Calu3 (cell line): ENCODE data around the gene IL19. TPM values are rescaled to one million over a fixed set of nuclear protein-coding genes. Genes with fewer than 3 reads are reported as not detected.

ENCODE experiments used
- BruUV-seq: library from RNA; stranded (reverse); fragments of 400-500 nt; replicated peaks from 2 replicates; lab custom pipeline; 2021; lab: Mats Ljungman, UMichigan
- CTCF ChIA-PET: fragments of 300-600 bp; sonication (Branson Sonifier 250); formaldehyde crosslinking; loops from one replicate; lab custom pipeline; 2022; ENCODE audit warnings: antibody characterized with exemption; lab: Charles Lee
- DNase-seq: peaks from one replicate; pipeline ENCODE4 v3.0.0; 2022
- H3K27ac Mint-ChIP-seq: one replicate; pipeline ENCODE4 v1.8.0; 2022; ENCODE audit warnings: mixed read lengths; ENCODE audit not compliant: unreplicated experiment
- H3K27me3 Mint-ChIP-seq: one replicate; pipeline ENCODE4 v1.8.0; 2022; ENCODE audit warnings: mixed read lengths; ENCODE audit not compliant: unreplicated experiment
- H3K36me3 Mint-ChIP-seq: one replicate; pipeline ENCODE4 v1.8.0; 2022; ENCODE audit warnings: mild to moderate bottlenecking, moderate library complexity, mixed read lengths; ENCODE audit not compliant: insufficient read depth, unreplicated experiment
- H3K4me1 Mint-ChIP-seq: one replicate; pipeline ENCODE4 v1.8.0; 2022; ENCODE audit warnings: mild to moderate bottlenecking, low read depth, mixed read lengths; ENCODE audit not compliant: unreplicated experiment
- H3K4me3 Mint-ChIP-seq: one replicate; pipeline ENCODE4 v1.8.0; 2022; ENCODE audit warnings: mild to moderate bottlenecking, low read depth, moderate library complexity, mixed read lengths; ENCODE audit not compliant: unreplicated experiment
- H3K9me3 Mint-ChIP-seq: one replicate; pipeline ENCODE4 v1.8.0; 2022; ENCODE audit warnings: low read depth, mixed read lengths; ENCODE audit not compliant: unreplicated experiment
- intact Hi-C: fragments of 100-400 bp; cut with micrococcal nuclease; formaldehyde crosslinking; loops from one replicate; pipeline ENCODE4 v1.10.0; 2022; ENCODE audit not compliant: unreplicated experiment
- total RNA-seq: library from RNA; stranded (reverse); gene quantifications from 2 replicates; pipeline ENCODE4 v1.2.3, GENCODE V29; 2022
- TF ChIP-seq, protein P1 (sequence below): fragments of 200-600 bp; IDR thresholded peaks from one replicate; pipeline ENCODE4 v1.8.0; 2022; ENCODE audit warnings: antibody characterized with exemption; ENCODE audit not compliant: unreplicated experiment

Gene IL19
- total RNA-seq, 1 experiment from 2014 or later = not detected

DNA sequence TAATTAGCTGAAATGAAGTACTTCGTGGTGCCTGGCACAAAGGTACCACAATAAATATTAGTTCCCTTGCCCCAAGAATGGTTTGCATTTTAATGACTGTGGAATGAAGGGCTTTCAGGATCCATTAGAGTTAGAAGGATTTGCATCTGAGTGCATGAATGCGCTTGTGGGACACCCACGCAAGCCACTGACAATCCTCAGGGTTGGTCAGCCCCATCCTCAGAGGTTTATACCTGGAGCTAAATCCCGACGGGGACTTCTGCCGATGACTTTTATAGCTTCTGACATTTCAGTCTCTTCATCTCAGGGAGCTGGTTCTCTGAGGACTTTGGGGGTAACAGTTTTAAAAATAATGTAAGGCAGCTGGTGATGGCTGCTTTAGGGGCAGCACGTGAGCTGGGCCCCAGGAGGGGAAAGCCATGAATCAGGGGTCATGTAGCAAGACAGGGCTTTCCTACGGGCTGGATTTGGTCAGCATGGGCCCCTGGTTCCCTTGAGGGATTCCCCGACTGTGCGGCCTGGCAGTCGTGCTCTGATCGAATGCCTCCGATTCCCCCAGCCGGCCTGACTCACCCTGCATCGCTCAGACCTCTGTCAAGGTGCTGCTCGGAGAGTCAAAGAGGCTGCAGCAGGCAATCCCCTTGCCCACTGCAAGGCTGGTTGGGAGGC lies 22.5 kb downstream of the IL19 start:
- TF ChIP-seq, protein P1, sequence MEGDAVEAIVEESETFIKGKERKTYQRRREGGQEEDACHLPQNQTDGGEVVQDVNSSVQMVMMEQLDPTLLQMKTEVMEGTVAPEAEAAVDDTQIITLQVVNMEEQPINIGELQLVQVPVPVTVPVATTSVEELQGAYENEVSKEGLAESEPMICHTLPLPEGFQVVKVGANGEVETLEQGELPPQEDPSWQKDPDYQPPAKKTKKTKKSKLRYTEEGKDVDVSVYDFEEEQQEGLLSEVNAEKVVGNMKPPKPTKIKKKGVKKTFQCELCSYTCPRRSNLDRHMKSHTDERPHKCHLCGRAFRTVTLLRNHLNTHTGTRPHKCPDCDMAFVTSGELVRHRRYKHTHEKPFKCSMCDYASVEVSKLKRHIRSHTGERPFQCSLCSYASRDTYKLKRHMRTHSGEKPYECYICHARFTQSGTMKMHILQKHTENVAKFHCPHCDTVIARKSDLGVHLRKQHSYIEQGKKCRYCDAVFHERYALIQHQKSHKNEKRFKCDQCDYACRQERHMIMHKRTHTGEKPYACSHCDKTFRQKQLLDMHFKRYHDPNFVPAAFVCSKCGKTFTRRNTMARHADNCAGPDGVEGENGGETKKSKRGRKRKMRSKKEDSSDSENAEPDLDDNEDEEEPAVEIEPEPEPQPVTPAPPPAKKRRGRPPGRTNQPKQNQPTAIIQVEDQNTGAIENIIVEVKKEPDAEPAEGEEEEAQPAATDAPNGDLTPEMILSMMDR = no peak
- Mint-ChIP-seq H3K27ac (no peak overlapping the region), H3K4me1 (no peaks in the 10 kb centered on the region), H3K4me3 (no peak overlapping the region), H3K36me3 (no peaks in the 10 kb centered on the region), H3K9me3 (no peaks in the 10 kb centered on the region), H3K27me3 (peaks cover 83% of the 10 kb centered on the region)
- BruUV-seq = no TSS peak
- intact Hi-C loops = no loop called here
- CTCF ChIA-PET = interaction anchor here (0.7 kb wide), 1 partner anchor 25 kb away, joined by 3 read pairs; no protein-coding TSS in a partner anchor
- DNase-seq = no peak

DNA sequence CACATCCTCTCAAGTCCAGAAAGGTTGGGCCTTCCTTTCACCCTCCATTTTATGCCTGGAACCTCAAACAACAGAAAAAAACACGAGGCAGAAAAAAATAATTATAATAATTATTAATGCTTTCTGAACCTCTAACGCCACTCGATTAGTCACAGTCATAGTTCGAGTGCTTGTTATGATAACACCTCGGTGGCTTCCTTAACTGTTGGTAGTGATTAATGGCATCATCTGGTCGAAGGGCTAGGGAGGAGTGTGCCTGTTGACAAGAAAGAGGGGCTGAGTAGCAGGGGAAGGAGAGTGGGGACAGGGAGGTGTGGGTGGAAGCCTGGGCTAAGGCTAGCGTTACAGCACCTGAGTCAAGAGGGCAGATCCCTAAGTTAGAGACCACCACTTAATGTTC lies 23.0 kb downstream of the IL19 start:
- H3K27me3 Mint-ChIP-seq = peaks cover 83% of the 10 kb centered on the region
- no TSS peak for BruUV-seq
- no peak for DNase-seq
- H3K9me3 Mint-ChIP-seq = no peaks in the 10 kb centered on the region
- H3K36me3 Mint-ChIP-seq = no peaks in the 10 kb centered on the region
- CTCF ChIA-PET = no interaction called here
- no peak overlapping the region for H3K27ac Mint-ChIP-seq
- TF ChIP-seq, protein P1 = no peak
- intact Hi-C loops = no loop called here
- H3K4me1 Mint-ChIP-seq = no peaks in the 10 kb centered on the region
- H3K4me3 Mint-ChIP-seq = no peak overlapping the region

DNA sequence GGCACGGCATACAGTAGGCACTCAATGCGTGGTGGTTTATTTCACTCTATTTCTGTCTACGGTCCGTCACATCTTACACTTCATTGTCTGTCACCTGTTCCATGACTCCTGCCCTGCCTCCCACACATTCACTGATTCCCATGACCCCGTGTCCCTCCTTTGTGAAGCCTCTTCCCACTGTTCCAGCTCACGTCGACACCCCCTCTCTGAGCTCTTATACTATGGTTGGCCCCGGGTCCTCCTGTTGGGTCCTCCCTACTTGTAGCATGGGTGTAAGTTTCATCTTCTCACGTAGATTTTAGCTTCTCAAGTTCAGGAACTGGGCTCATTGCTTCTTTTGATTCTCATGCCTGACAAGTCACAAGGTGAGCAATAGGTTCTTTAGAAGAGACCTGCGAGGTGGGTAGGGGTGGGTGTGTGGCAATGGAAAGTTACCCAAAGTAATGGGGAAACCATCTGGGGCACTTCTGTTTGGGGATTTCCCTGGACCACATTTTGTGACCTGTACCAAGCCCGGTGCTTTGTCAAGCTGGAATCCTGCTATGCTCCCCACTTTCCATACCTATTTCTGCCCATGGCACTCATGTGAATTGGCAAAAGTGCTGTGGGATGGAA lies 23.8 kb downstream of the IL19 start:
- CTCF ChIA-PET = no interaction called here
- Mint-ChIP-seq H3K4me1 (no peaks in the 10 kb centered on the region), H3K9me3 (no peaks in the 10 kb centered on the region), H3K36me3 (no peaks in the 10 kb centered on the region), H3K4me3 (no peak overlapping the region), H3K27me3 (peaks cover 83% of the 10 kb centered on the region), H3K27ac (no peak overlapping the region)
- no TSS peak for BruUV-seq
- intact Hi-C loops = no loop called here
- DNase-seq = no peak
- TF ChIP-seq, protein P1 = no peak

DNA sequence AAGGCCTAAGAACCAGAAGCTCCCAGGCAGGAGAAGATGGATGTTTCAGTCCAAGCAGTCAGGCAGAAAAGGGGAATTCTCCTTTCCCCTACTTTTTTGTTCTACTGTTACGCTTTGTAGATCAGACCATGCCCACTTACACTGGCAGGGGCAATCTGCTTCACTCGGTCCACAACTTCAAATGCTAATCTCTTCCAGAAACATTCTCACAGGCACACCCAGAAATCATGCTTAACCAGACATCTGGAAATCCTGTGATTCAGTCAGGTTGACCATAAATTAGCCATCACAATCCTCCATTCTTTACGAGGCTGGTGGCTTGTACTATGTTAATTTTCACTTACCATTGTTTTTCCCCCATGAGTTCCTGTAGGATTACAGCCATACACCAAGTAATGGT lies 25.5 kb downstream of the IL19 start:
- no peaks in the 10 kb centered on the region for H3K36me3 Mint-ChIP-seq
- intact Hi-C loops = no loop called here
- no peak for DNase-seq
- H3K4me3 Mint-ChIP-seq = no peak overlapping the region
- TF ChIP-seq, protein P1 = no peak
- no TSS peak for BruUV-seq
- H3K27ac Mint-ChIP-seq = no peak overlapping the region
- peaks cover 83% of the 10 kb centered on the region for H3K27me3 Mint-ChIP-seq
- H3K4me1 Mint-ChIP-seq = no peaks in the 10 kb centered on the region
- CTCF ChIA-PET = no interaction called here
- H3K9me3 Mint-ChIP-seq = no peaks in the 10 kb centered on the region
